HG03196 (cell line): ENCODE data around the gene TRIM37.
"Not testable (repeated sequence)": the region's sequence is repeated elsewhere in the genome, so short reads cannot be mapped to it uniquely, and the experiment has no call there.

ENCODE experiments used
- ATAC-seq: cut with Tn5 transposase; IDR thresholded peaks from one replicate; pipeline ENCODE4 v1.9.1; 2021; ENCODE audit not compliant: unreplicated experiment

The TRIM37 gene

DNA sequence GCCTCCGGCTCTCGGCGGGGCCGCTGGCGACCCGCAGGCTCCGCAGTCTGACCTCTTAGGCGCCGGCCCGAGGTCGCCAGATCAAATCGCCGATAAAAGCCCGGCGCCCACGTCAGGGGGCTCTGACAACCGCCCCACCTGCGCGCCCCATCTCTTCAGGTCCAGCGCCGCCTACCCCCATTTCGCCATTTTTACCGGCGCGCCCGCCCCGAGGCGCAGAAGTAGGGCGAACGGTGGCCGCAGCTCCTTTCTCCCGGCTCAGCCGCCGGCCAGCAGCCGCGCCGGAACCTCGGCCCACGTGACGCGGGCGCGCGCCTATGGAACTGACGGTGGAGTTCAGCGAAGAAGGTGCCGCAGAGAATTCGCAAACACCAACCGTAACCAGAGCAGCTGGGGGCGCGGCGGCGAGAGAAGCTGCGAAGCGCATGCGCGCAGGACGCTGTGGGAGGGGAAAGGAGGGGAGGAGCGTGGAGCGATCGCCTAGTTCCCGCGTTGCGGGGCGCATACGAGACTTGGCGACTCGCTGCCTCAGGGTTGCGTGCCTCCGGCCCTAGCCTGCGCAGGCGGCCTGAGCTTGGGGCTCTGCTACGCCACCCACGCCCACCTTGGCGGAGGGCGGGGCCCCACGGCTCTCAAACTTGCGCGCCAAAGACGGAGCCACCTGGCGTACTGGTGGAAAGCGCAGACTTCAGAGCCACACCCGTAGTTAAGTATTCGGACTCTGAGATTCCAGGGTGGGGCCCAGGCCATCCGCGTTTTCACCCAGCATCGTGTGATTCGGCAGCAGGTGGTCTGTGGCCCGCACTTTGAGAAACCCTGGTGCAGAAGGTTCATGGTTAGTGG, at the start of gene TRIM37:
TRIM37 (minus strand) TSS at position 418 of the 843 bp plus-strand sequence. CDS start 419 bp downstream, outside the sequence.
- peak; percentile 93 for ATAC-seq

- peak; percentile 81 for ATAC-seq
These were observed 48.9 kb upstream of the TRIM37 start, which contains the start of gene PRR11 for GRCh38 chr17:59155439-59156177. PRR11 (plus strand) TSS chr17:59155746; CDS start chr17:59169753, 14,007 bp downstream.

DNA sequence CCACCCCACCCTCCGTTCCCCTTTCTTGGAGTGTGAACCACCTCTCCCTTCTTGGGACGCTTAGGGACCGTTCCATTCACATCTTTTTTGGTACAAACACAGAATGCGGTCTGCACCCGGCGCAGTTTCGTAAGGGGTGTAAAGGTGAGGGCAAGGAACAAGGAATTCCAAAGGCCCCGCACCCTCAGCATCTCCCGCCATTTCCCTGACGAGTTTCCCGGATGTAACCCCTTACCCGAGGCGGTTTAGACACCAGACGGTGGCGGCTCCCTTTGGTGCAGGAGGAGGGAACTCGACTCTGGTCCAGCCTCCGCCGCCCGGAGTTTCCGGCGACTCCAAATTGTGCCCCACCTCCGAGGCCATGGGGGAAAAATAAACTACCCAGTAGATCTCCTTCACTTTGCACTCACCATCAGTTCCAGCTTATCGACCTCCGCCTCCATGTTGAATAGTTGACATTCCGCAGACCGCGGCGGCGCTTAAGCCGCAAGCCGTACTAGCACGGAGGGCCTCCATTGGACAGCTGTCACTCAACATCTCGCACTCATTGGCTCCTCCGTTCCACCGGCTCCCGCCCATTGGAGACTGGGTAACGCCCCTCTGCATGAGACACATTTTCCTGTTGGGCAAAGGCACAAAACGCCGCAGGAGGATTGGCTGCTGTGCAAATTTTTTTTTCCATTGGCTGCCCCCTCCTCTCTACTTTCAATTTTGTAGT, 48.2 kb upstream of the TRIM37 start, which contains the start of gene SKA2:
SKA2 (minus strand) TSS at position 466 of the 718 bp plus-strand sequence; CDS start at position 443, 23 bp downstream.
- ATAC-seq: peak; percentile 80

DNA sequence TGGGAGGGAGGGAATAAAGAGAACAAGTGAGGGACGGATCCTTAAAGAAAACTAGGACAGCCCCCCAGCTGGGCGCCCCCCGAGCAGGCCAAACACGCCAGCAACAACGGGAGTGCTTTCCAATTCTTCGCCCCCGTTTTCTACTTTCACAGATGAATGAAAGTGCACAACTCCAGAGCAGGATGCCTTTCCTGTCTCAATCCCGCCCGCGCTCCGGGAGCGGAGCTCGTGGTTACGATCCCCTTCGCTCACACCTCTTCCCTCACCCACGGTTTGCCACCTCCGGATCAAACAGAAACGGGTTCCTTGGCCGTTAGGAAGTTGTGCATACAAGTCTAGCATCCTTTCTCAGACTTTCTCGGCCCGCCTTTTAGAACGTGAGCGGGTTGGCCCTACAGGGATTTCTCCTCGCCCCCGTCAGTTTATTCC, 47.6 kb upstream of the TRIM37 start:
- no peak for ATAC-seq

- ATAC-seq: no peak
These were observed 46.2 kb upstream of the TRIM37 start for GRCh38 chr17:59152925-59153324.

DNA sequence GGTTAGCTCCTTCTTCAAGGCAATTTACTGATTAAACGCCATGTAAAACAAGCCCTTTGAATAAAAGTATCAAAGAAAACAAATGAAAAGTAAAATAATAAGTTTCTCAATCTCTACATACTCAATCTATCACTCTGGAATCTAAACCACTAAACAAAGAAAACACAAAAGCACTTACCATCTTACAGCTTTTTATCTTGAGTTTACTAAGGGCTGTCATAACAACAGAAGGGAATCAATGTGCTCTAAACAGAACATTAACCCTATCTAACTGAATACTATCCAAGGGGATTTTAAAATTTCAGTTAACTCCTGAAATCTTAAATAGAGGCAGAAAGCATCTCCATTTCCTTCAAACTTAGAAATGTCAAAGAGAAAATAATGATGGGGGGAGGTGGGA, 44.9 kb upstream of the TRIM37 start:
- no peak for ATAC-seq

DNA sequence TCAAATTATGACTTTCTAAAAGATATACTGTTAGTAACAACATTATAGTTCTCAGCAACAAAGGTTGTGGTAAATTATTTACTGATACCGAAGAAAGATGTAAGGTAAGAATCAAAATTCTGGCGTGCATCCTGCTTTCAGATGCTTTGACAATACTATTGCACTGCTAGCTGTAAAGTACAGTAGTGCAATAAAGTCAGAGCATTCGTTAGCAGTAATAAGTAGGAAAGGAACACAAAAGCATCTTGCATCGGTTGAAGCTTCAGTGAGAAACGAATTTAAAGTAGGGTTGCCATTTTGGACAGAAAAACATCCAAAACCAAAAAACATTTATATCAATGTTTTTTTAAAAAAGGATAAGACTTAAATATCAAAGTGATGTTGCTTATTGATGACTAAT, 44.3 kb upstream of the TRIM37 start:
- ATAC-seq: no peak

GRCh38 chr17:59149841-59150511, 43.3 kb upstream of the TRIM37 start:
- ATAC-seq: no peak

DNA sequence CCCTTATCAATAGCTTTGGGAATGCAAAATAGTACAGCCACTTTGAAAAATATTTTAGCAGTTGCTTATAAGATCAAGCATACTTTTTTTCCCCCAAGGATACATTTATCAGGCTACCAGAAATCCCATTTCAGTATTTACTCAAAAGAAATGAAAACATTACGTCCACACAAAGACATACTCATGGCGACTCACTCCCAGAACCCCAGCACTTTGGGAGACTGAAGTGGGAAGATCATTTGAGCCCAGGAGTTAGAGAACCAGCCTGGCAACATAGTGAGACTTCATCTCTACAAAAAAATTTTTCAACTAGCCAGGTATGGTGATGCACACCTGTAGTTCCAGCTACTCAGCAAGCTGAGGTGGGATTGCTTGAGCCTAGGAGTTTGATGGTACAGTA, 42.4 kb upstream of the TRIM37 start:
- no peak for ATAC-seq

DNA sequence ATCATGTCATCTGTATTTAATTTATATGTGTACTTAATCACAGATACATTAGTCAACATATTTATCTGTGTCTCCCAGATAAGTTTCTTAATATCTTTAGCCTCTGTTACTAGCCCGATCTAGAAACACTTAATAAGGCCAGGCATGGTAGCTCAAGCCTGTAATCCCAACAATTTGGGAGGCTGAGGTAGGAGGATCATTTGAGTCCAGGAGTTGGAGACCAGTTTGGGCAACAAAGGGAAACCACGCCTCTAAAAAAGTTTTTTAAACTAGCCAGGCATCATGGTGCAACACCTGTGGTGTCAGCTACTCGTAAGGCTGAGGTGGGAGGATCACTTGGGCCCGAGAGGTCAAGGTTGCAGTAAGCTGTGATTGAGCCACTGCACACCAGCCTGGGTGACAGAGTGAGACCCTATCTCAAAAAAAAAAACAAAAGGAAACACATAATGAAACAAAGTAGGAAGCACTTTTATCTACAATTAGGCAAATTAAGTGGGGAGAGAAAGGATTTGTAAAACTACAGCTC, 39.0 kb upstream of the TRIM37 start:
- no peak for ATAC-seq

DNA sequence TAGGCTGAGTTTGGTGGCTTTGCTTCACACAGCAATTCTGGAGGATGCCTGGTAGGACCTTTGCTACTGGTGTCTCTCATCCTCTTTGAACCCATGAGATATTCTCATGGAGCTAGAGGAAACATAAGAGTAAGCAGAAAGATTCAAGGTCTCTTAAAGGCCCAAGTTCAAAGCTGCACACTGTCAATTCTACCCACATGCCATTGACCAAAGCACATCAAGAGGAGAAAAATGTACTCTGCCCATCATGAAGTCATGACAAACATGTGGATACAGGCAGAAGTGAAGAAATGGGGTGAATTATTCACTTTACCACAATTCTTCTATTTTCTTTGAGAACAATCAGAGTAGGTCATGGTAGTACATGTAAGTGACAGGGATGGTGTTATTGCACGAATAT, 35.2 kb upstream of the TRIM37 start:
- ATAC-seq: no peak

DNA sequence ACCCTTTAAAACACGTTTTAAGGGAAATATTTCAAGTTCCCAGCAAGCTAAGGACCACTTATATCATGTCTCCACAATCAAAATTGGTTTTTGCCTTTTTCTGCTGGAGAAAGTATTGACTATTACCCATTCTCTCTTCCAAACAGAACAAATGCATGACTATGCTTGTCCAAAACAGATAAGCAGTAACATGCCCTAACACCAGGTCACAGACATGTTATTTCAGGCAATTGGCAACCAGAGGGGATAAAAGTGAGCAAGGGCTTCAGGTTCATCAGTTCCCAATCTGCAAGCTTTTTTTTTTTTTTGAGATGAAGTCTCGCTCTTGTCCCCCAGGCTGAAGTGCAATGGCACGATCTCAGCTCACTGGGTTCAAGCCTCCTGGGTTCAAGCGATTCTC, 33.3 kb upstream of the TRIM37 start:
- no peak for ATAC-seq

GRCh38 chr17:59138339-59138738, 31.7 kb upstream of the TRIM37 start:
- not testable (repeated sequence) for ATAC-seq

DNA sequence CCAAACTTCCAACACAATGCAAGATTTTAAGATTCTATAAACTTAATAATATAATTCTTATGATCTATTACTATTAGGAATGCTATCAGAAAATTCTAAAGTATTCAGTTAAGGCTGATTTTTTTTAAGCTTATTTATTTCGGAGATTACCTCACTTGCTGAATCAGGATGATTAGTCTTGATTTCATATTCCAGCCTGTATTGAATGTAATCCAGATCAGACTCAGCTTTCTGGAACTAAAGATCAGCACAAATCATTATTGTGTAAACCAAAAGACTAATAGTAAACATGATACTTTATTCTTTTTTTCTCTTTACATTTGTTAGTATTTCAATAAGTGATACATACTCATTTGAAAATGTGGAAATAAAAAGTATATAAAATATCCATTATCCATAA, 24.5 kb upstream of the TRIM37 start:
- ATAC-seq: no peak

DNA sequence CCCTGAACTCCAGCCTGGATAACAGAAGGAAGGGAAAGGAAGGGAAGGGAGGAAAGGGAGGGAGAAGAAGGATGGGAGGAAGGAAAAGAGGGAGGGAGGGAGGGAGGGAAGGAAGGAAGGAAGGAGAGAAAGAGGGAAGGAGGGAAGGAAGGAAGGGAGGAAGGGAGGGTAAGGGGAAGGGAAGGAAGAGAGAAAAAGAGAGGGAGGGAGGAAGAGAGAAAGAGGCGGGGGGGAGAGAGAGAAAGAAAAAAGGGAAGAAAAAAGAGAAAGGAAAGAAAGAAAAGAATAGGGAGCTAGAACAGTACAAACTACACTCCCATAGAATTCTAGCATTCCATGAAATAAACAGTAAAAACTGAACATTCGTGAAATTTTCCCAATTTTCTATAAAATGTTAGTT, 23.1 kb upstream of the TRIM37 start:
- ATAC-seq: no peak

- ATAC-seq: no peak
These were observed 20.2 kb upstream of the TRIM37 start for GRCh38 chr17:59126809-59127417.

GRCh38 chr17:59124665-59125064, 18.0 kb upstream of the TRIM37 start:
- ATAC-seq: no peak

- ATAC-seq: no peak
These were observed 15.3 kb upstream of the TRIM37 start for GRCh38 chr17:59121901-59122480.

- no peak for ATAC-seq
These were observed 8.8 kb upstream of the TRIM37 start for GRCh38 chr17:59115474-59115873.

DNA sequence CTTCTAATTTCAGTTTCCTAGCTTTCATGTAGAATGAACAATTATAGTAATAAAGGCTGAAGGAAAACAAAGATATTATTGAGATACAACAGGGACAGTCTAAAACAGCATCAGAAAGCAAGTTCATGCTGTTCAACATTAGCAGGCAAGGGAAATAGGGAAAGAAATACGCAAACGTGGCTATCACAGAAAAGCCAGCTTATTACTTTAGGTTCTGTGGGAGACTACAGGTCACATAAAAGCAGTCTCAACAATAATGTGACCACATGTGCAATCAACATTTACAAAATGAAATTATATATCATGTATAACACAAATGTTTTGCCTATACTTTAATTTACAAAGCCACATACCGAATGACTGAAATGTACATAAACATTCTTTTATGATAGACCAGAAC, 4.9 kb upstream of the TRIM37 start:
- ATAC-seq: no peak
